Epithelial cell of esophagus (primary cell): ENCODE data around the gene SESN2.

Source experiments
- DNase-seq: peaks from one replicate; pipeline ENCODE4 v3.0.0; 2010; ENCODE audit warnings: low read depth
- H3K4me3 ChIP-seq: 2 replicates; pipeline ENCODE4 v1.5.1; 2011; ENCODE audit warnings: mild to moderate bottlenecking, low read length, control low read depth
- CTCF ChIP-seq: IDR thresholded peaks from 2 replicates; pipeline ENCODE4 v1.5.1; 2011; ENCODE audit warnings: low read depth, mild to moderate bottlenecking, low read length, control low read depth, inconsistent platforms; ENCODE audit not compliant: insufficient read depth; ENCODE audit errors: missing control alignments

The SESN2 gene

GRCh38 chr1:28286111-28286510, 26.8 kb downstream of the SESN2 start:
- TF ChIP-seq CTCF, result no peak
- H3K4me3 ChIP-seq, result no peak overlapping the region
- no peak for DNase-seq

- no peak for TF ChIP-seq CTCF
- H3K4me3 ChIP-seq, result no peak overlapping the region
- no peak for DNase-seq
Measured at GRCh38 chr1:28288487-28288886, 29.2 kb downstream of the SESN2 start.

- H3K4me3 ChIP-seq, result no peak overlapping the region
- DNase-seq, result no peak
- TF ChIP-seq CTCF, result no peak
Measured at GRCh38 chr1:28290851-28291250, 31.5 kb downstream of the SESN2 start.

- no peak overlapping the region for H3K4me3 ChIP-seq
- no peak for DNase-seq
- no peak for TF ChIP-seq CTCF
Measured at GRCh38 chr1:28291711-28292110, 32.4 kb downstream of the SESN2 start.

GRCh38 chr1:28295936-28296335, 36.6 kb downstream of the SESN2 start:
- no peak for DNase-seq
- H3K4me3 ChIP-seq, result no peak overlapping the region
- TF ChIP-seq CTCF, result no peak

- DNase-seq, result peak; percentile 21
- TF ChIP-seq CTCF, result no peak
- no peak overlapping the region for H3K4me3 ChIP-seq
Measured at GRCh38 chr1:28296401-28297261, 37.3 kb downstream of the SESN2 start.

GRCh38 chr1:28297826-28298225, 38.5 kb downstream of the SESN2 start:
- no peak for TF ChIP-seq CTCF
- no peak for DNase-seq
- H3K4me3 ChIP-seq, result no peak overlapping the region
